HG03064 (cell line): ENCODE data around the gene GIPC3.
"Not testable (repeated sequence)": the region's sequence is repeated elsewhere in the genome, so short reads cannot be mapped to it uniquely, and the experiment has no call there.

Source experiments
- ATAC-seq: cut with Tn5 transposase; IDR thresholded peaks from one replicate; pipeline ENCODE4 v1.9.1; 2021; ENCODE audit warnings: low read depth; ENCODE audit not compliant: unreplicated experiment

Gene GIPC3

GRCh38 chr19:3575949-3576673 is 9.2 kb upstream of the GIPC3 start:
- ATAC-seq, result no peak

- no peak for ATAC-seq
Measured at GRCh38 chr19:3576696-3577443, 8.4 kb upstream of the GIPC3 start.

GRCh38 chr19:3577723-3578344 is 7.4 kb upstream of the GIPC3 start:
- ATAC-seq, result no peak

- ATAC-seq, result no peak
Measured at GRCh38 chr19:3578390-3578789, 6.9 kb upstream of the GIPC3 start.

- no peak for ATAC-seq
Measured at GRCh38 chr19:3580156-3580934, 4.9 kb upstream of the GIPC3 start.

- ATAC-seq, result not testable (repeated sequence)
Measured at GRCh38 chr19:3581792-3582191, 3.5 kb upstream of the GIPC3 start.

- not testable (repeated sequence) for ATAC-seq
Measured at GRCh38 chr19:3584036-3584802, 1.1 kb upstream of the GIPC3 start.

GRCh38 chr19:3586127-3586626 is 899 bp downstream of the GIPC3 start:
- ATAC-seq, result no peak

GRCh38 chr19:3586707-3587346 is 1.5 kb downstream of the GIPC3 start:
- ATAC-seq, result no peak

GRCh38 chr19:3589439-3589838 is 4.2 kb downstream of the GIPC3 start:
- ATAC-seq, result no peak

GRCh38 chr19:3589949-3590348 is 4.7 kb downstream of the GIPC3 start:
- no peak for ATAC-seq

GRCh38 chr19:3590991-3591659 is 5.8 kb downstream of the GIPC3 start:
- ATAC-seq, result no peak

GRCh38 chr19:3591876-3592613 is 6.8 kb downstream of the GIPC3 start:
- ATAC-seq, result no peak

GRCh38 chr19:3593156-3593555 is 7.9 kb downstream of the GIPC3 start:
- ATAC-seq, result no peak

- ATAC-seq, result no peak
Measured at GRCh38 chr19:3595521-3596061, 10.3 kb downstream of the GIPC3 start.

GRCh38 chr19:3599776-3600187 is 14.5 kb downstream of the GIPC3 start:
- ATAC-seq, result no peak

- no peak for ATAC-seq
Measured at GRCh38 chr19:3601021-3601420, 15.7 kb downstream of the GIPC3 start.
